NCI-H510A (cell line): ENCODE results near the gene LIPK.
"Not testable (repeated sequence)": the region's sequence is repeated elsewhere in the genome, so short reads cannot be mapped to it uniquely, and the experiment has no call there.

Experiments used
- DNase-seq: peaks from one replicate; lab custom pipeline; 2025; lab: John Stamatoyannopoulos, UW

LIPK gene

GRCh38 chr10:88721392-88721791, 15.3 kb downstream of the LIPK start:
- DNase-seq = no peak

DNA sequence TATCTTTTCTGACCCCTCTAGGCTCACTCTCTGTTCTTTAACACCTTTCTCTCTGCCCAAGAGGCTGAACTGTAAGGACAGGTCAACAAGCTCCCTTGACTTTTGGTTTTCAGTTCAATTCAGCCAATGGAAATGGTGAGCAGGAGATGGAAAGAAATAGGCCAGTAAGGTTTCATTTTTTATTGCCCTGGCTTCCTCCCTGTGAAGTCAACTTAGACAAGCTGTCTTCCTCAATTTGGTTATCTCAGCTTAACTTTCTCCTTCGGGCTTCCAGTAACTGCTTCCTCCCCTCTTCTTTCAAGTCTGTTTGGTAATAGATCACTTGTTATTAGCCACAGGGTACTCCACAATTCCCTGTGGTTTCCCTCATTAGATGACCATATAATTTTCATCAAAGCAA, 19.7 kb downstream of the LIPK start:
- DNase-seq = no peak

- DNase-seq = no peak
These were observed 22.2 kb downstream of the LIPK start for GRCh38 chr10:88728107-88728763.

DNA sequence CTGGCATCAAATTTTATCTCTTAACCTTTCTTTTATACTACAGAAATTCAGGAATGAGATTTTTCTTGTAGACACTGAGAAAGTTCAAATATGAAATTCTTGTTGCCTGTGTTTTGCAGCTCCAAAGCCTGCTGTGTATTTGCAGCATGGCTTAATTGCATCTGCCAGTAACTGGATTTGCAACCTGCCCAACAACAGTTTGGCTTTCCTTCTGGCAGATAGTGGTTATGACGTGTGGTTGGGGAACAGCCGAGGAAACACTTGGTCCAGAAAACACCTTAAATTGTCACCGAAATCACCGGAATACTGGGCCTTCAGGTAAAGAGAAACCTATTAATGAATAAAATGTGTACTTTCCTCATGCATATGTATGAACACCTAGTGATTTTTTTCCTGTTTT, 24.8 kb downstream of the LIPK start:
- DNase-seq = no peak

- DNase-seq = no peak
These were observed 25.2 kb downstream of the LIPK start for GRCh38 chr10:88731296-88731695.

- no peak for DNase-seq
These were observed 27.2 kb downstream of the LIPK start for GRCh38 chr10:88733215-88733614.

GRCh38 chr10:88735661-88736060, 29.6 kb downstream of the LIPK start:
- no peak for DNase-seq

DNA sequence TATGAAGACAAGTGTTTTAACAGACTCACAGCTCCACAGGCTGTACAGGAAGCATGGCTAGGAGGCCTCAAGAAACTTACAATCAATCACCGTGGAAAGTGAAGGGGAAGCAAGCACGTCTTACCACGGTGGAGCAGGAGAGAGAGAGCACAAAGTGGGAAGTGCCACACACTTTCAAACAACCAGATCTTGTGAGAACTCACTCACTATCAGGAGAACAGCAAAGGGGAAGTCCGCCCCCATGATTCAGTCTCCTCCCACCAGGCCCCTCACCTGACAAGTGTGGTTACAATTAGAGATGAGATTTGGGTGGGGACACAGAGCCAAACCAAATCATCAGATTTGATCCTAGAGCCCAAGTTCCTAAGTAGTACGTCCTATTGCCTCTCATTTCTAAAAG, 35.9 kb downstream of the LIPK start:
- not testable (repeated sequence) for DNase-seq

GRCh38 chr10:88742448-88742847, 36.4 kb downstream of the LIPK start:
- no peak for DNase-seq

DNA sequence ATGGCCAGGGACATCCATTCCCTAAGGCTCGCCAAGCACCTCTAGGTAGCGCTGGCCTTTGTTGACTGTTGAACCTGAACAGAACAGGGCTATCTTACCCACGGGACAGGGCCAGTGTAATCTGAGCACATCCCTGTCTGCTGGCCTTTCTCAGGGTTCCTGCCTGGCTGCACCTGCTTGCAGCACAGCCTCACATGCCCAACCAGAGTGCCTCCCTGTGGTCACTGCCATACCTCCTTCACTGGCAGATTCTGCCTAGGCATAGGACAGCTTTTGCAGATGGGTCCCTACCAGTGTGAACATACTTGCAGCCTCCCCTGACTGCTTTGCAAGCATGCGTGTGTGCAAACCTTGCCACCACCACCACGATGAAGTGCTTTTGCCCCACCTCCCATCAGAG, 38.0 kb downstream of the LIPK start:
- no peak for DNase-seq

DNA sequence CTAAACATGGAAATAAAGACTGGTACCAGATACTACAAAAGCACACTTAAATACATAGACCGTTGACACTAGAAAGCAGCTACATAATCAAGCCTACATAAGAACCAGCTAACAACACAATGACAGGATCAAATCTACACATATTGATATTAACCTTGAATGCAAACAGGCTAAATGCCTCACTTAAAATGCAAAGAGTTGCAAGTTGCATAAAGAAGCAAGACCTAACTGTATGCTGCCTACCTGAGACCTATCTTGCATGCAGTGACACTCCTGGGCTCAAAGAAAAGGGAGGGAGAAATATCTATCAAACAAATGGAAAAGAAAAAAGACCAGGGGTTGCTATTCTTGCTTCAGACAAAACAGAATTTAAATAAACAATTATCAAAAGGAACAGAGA, 39.6 kb downstream of the LIPK start:
- DNase-seq = no peak

DNA sequence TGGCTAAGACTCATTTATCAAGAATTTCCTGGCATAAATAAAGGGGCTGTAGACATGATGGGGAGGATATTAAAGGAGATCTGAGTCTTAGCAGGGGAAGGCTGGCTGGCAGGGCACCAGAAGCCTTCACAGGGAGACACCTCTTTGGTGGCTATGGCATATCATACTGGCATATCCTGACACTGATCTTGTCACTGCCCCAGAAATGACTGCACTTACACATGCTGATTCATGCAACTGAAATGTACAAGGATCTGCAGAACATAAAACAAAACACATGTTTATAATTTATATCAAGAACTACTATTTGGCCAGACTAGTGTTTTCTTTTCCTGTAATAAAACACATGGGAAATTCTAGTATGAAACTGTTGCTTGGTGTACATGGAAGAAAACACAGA, 48.2 kb downstream of the LIPK start:
- no peak for DNase-seq

DNA sequence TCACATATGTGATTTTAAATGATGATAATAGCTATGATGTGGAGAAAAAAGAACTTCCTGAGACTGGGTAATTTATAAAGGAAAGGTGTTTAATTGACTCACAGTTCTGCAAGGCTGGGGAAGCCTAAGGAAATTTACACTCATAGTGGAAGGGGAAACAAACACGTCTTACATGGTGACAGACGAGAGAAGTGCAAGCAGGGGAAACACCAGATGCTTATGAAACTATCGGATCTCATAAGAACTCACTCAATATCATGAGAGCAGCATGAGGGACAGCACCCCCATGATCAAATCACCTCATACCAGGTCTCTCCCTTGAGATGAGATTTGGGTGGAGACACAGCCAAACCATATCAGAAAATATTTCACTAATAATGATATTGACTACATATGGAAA, 49.7 kb downstream of the LIPK start:
- no peak for DNase-seq

DNA sequence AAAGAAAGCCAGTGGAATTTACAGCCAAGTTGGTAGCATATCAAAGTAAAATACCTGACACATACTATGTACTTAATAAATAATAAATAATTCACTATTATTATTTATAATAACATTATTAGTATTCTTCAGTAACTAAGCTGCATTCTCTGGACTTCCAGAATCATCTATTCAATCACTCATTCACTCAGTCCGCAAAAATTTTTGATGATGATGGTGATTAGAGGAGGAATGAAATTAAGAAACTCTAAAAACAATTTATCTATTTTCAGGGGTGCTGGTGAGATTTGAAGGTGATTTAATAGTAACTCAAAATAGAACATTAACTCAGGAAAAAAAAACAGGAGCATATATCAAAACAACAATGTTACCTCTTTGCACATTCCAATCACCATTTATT, 50.6 kb downstream of the LIPK start:
- DNase-seq = no peak

DNA sequence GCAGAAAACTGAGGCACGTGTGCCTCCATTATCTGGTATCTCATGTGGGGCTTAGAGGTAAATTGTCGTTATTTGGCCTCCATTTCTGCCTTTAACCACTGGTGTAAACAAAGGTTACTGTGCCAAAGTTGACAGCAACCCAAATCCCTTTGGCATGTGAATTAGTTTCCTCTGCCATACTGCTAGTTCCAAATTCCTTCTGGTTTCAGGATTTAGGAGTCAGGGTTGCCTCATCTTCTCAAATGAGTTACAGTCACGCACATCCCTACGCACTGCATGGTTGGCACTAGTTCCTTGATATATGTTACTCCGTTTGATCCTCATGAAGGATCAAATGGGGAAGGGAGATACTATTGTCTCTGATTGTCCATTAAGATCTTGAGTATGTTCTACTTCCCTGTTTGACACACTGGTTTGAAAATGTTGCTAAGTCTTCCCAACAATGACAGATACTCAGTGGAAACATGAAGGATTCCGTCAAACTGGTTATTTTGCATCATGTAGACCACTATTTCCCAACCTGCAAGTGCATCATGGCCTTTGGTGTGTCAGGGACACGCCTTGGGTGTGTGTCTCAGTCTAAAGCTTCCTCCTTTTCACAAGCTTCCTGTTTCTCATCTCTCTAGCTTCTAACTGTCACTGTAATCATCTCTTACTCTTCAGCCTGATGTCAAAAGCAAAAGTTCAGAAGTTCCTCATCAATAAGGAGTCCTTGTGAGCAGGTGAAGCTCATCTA, 53.5 kb downstream of the LIPK start, which contains the start of gene LIPN:
LIPN (plus strand) TSS at position 655 of the 736 bp plus-strand sequence. CDS start 1,386 bp downstream, outside the sequence.
- DNase-seq = no peak

DNA sequence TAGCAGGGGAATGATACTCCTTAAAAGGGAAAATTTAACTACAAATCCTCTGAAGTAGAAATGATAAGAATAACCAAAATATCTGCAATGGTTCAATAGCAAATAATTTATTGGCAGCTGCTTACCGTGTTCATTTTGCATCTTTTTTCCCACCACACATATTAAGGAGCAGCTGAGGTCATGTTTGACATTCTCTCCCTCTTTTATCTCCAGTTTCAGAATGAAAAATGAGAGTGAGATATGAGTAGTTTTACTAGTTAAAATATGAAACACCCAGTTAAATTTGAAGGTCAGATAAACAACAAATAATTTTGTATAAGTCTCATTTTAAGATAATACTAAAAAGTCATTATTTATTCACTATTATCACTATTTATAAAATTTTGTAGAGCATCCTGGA, 56.9 kb downstream of the LIPK start:
- DNase-seq = no peak

GRCh38 chr10:88763441-88763840, 57.4 kb downstream of the LIPK start:
- no peak for DNase-seq

GRCh38 chr10:88764110-88764509, 58.1 kb downstream of the LIPK start:
- no peak for DNase-seq

GRCh38 chr10:88765816-88766215, 59.8 kb downstream of the LIPK start:
- DNase-seq = no peak

GRCh38 chr10:88769384-88769783, 63.3 kb downstream of the LIPK start:
- no peak for DNase-seq

DNA sequence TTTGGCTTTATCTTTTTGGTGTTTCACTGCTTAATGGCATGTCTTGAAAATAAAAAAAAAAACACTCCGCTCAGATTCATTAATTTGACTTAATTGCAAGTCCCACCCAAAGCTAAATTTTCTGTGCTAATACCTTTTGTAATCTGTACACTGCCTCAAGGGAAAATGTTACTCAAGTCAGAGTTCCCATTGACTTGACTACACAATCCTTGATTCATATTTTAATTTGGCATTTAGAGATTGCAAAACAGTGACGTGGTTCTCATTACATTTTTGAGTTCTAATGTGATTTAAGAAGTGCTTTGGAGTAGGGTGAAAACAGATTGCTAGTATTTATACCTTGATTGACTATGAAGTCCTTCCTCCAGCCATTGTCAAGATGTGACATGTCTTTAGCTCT, 75.2 kb downstream of the LIPK start:
- no peak for DNase-seq

DNA sequence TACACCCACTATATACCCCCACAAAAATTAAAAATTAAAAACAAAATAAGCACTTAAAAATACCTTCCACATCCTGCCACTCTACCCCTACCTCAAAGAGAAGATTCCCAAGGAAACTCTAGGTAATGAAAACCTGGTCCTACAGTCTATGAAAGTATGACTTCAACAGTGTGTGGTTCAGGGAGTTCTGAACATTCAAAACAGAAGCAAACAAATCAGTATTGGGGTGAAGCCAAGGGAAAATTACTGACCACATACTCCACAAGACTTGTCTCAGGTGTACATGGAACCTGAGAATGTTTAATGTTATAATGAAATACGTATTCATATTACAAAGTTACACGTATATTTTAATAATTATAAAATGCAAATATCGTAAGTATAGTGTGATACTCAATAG, 76.2 kb downstream of the LIPK start:
- DNase-seq = no peak

GRCh38 chr10:88783724-88784123, 77.7 kb downstream of the LIPK start:
- DNase-seq = no peak
